GM18519 (cell line): ENCODE results near the gene STX5.
"Not testable (repeated sequence)": the region's sequence is repeated elsewhere in the genome, so short reads cannot be mapped to it uniquely, and the experiment has no call there.

ENCODE experiments used
- ATAC-seq: cut with Tn5 transposase; IDR thresholded peaks from one replicate; pipeline ENCODE4 v1.9.1; 2021; ENCODE audit warnings: mild to moderate bottlenecking, moderate library complexity; ENCODE audit not compliant: unreplicated experiment, low FRiP score

STX5 gene

DNA sequence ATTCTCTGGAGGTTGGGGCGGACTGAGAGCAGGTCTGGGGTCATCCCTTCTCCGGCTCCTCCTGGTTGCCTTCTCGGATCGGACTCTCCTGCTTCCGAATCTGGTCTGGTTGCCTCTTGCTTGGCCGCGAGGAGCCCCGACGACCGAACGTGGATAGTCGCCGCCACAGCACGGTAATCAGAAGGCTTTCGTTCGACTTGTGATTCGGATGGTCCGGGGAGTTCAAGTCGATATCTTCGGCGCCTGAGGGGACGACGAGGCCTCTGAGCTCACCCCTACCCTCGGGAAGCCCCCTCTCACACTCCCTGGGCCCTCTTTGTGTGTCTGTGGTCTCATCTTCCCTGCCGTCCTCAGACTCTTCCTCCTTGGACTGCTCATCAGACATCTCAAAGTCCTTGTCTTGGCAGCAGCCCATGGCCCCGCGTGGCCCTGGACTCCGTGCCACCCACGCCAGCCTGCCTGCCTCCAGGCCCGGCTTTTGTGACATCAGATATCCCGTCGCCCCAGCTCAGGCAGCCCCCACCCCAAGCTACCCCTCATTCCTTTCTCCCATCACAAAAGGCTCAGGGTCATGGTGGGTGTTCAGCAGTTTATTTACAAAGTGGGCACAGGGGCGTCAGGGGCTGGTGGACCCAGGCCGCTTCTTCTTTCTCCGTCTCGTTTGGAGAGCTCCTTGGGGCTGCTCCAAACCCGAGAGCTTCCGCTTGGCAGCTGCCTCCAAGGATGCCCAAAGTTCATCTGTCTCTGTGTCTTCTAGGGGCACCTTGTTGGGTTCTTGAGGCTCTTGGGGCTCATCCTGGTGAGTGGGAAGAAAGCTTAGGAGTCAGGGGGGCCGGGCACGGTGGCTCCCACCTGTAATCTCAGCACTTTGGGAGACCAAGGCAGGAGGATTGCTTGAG lies 734 bp upstream of the STX5 start, which contains the start of gene TEX54:
Gene TEX54, minus strand, starts transcription at position 506 of the 899 bp plus-strand sequence.
- ATAC-seq = no peak

DNA sequence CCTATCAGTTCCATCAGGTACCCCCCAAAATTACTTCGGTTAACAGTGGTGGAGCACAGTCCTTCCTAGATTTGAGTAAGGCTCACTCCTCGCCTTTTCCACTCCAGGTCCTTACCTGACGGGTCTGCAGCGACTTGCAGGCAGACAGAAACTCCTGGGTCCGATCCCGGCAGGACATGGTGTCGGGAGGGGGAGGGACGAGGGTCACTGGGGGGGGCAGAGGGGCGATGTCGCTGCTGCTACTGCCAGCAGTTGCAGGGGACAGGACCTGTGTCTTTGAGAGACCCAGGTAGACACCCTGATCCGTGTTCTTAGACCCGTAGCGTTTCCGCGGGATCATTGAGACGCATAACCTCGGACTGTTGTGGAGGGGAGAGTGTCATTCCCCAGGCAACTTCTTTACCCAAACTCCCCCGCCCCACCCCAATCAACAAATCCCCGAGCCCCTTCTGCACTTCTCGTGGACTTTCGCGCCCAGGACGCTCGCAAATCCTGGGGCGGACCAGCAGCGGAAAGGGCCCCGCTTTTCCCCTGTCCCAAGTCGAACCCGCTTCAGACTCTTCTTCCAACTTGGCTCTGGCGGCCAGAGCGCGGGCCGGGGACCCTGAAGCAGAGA lies 839 bp downstream of the STX5 start:
- no peak for ATAC-seq

- not testable (repeated sequence) for ATAC-seq
Observed at GRCh38 chr11:62828130-62828529, 3.7 kb downstream of the STX5 start.

DNA sequence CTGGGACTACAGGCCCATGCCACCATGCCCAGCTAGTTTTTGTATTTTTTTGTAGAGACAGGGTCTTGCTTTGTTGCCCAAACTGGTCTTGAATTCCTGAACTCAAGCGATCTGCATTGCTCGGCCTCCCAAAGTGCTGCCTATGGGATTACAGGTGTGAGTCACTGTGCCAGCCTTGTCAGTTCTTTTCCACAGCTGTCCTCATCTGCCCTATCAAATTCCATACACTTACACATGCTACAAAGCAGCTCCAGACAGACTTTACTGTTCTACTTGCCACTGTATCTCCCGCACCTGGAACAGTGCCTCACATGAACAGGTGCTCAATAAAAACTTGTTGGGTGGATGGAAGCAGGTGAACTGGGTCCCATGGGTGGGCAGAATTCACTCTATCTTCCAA lies 8.2 kb downstream of the STX5 start:
- ATAC-seq = no peak

GRCh38 chr11:62817129-62817528 lies 14.7 kb downstream of the STX5 start:
- ATAC-seq = no peak

- no peak for ATAC-seq
Observed at GRCh38 chr11:62816557-62816956, 15.3 kb downstream of the STX5 start.

DNA sequence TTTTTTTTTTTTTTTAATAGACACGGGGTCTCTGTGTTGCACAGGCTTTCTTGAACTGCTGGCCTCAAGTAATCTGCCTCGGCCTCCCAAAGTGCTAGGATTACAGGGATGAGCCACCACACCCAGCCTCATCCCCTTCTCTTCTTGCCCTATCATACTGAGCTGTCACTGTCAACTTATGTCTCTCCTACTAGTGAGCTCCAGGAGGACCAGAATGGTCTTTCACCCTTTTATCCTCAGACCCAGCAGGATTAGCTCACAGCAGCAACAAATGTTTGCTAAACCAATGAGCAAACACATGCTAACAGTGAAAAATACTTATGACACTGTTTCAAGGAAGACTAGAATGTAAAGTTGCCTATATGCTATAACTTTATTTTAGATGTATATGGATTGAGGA lies 20.2 kb downstream of the STX5 start:
- ATAC-seq = no peak

DNA sequence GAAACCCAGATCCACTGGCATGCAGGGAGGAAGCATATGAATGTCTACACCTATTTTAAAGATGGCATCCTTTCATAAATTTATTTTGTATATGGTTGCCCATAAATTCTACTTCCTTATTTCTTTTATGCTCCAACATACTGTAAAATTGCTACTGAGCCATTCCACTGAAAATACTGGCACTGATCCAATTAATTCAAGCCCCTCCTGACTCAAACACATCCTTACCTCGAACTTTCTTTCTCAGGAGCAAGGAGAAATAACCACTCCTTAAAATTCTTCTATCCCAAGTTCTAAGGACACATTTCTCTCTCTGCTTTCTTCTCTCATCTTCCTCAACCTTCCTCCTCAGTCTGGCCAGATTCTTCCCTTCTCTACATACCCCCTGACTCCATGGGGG lies 21.1 kb downstream of the STX5 start:
- ATAC-seq = no peak

DNA sequence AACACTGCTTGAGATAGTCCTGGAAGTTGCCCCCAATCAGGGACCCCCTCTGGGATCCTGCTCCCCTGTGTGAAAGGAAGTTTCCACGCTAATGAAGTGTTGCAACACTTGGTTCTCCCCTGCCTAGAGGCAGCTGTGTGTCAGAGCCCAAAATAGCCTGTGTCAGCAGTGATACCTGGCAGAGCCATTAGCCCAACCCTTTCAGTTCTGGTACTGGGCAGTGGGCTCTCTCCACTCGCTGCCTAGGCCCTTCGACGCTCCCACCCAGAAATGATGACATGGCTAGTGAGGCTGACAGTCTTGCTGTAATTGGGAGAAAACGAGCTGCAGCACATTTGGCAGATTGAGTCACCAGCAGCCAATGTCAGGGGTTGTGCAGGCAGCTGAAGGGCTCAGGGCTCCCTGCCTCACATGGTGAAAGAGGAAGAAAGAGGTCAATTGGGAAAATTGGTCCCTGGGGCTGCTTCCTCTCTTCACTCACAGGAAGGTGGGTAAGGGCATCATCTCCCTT lies 25.2 kb downstream of the STX5 start:
- ATAC-seq = no peak

GRCh38 chr11:62805961-62806441 lies 25.9 kb downstream of the STX5 start:
- ATAC-seq = no peak

GRCh38 chr11:62805076-62805892 lies 26.6 kb downstream of the STX5 start, which contains the start of gene NXF1:
TSS of gene NXF1 (minus strand) at chr11:62805440. CDS start at chr11:62805356, 84 bp downstream.
- ATAC-seq = peak; percentile 64

DNA sequence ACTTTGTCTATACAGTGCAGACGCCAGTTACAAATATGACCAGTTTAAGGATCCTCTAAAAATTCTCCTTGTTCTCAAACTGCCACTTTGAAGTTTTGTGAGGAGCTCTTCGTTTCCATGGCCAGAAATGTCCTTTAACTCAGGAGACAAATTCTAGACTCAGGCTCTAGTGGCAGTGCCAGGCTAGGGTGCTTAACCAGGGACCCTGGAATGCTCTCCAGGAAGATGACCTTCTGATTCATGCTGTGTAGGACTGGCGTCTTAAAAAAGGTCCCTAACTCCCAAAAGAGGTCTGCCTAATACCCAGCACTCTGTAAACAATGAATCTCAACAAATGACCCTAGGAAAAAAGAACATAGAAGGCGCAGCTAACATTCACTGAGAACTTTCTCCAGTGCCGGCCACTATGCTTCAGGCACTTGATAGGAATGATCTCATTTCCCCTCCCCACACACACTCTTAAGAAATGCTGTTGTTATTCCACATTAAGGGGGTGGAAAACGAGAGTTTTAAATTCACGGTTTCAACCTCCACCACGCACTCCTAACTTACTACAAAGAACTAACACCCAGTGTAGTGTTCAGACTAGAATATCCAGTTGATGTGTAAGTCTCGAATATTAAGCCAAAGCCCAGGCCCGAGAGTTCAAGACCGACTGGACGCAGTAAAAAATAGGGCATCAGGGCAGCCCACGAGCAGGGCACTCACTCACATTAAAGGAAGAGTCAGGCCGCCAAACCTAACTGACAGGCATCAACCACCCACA lies 27.4 kb downstream of the STX5 start:
- no peak for ATAC-seq

DNA sequence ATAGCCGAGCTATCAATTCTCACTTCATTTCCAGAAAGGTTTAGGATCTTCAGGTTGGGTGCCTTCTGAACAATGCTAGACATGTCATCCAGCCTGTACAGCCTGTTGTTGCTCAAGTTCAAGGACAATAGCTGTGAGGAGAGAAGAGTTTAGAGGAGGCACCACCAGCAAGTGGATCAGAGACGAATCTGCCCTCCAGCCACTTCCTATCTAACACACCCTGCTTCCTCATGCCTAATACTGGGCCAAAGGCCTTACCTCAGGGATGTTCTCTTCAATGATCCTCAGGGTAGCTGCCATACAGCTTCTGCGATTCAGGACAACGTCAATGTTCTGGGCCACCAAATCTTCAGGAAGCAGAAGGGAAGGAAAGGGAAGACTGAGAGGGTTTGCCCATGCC lies 30.8 kb downstream of the STX5 start:
- no peak for ATAC-seq

GRCh38 chr11:62799486-62799885 lies 32.4 kb downstream of the STX5 start:
- no peak for ATAC-seq

GRCh38 chr11:62796281-62796680 lies 35.6 kb downstream of the STX5 start:
- no peak for ATAC-seq

DNA sequence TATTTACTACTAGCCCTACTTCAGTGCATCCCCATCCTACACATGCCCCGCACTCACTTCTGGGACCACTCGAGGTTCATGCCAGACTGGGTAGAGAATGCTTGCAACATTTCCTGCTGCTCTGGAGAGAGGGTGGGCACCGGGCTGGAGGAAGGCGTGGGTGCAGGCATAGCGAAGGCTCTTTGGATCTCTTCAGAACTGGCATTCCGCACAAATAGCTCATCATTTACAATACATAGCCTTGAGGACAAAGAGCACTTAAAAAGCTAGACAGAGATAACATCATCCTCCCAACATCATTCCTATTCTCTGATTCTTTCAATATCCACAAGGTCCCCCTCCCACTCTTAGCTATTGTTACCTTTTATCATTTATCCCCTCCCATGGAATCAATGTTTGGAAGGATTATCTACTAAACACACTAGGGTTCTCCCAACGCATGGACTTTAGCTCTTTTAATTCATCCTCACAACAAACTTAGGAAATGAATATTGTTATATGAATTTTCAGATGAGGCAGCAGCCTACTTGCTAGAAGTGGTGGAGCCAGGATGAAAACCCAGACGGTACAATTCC lies 37.6 kb downstream of the STX5 start:
- ATAC-seq = no peak

DNA sequence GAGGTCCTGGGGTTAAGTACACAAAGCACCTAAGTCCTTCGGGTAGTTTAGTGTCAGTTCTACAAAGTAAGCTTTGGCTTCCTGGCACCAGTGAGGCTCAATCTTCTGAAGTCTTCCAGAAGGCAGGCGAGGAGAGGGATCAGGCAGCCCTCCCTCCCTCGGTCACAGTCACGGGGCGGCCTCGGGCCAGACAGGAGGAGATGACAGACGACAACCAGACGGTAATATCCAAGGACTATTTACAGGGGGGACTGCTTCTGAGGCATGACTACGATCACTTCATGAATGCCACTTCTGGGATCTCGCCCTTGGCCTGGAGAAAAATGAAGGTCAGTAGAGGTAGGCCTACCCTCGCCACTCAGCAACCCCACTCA lies 39.7 kb downstream of the STX5 start:
- ATAC-seq = peak; percentile 3

- peak; percentile 36 for ATAC-seq
Observed at GRCh38 chr11:62791501-62792201, 40.2 kb downstream of the STX5 start, which contains the start of gene TMEM223. TSS of gene TMEM223 (minus strand) at chr11:62792006. CDS start at chr11:62791994, 12 bp downstream.

- no peak for ATAC-seq
Observed at GRCh38 chr11:62789576-62789975, 42.3 kb downstream of the STX5 start.
